Fibroblast of pulmonary artery (primary cell): ENCODE measurements around the gene EYA2.
"Not testable (repeated sequence)": the region's sequence is repeated elsewhere in the genome, so short reads cannot be mapped to it uniquely, and the experiment has no call there.

ENCODE experiments used
- DNase-seq: peaks from one replicate; pipeline ENCODE4 v3.0.0-alpha.2; 2010; ENCODE audit warnings: low read depth
- H3K4me3 ChIP-seq: replicated peaks from 2 replicates; pipeline ENCODE4 v1.5.1; 2011; ENCODE audit warnings: low read depth, mild to moderate bottlenecking, control low read depth, low read length, moderate library complexity
- TF ChIP-seq, protein P1 (sequence below): IDR thresholded peaks from 2 replicates; pipeline ENCODE4 v1.5.1; 2011; ENCODE audit warnings: mild to moderate bottlenecking, control low read depth, low read length, inconsistent platforms; ENCODE audit errors: missing control alignments

Gene EYA2

GRCh38 chr20:46916258-46916603 lies 21.6 kb downstream of the EYA2 start:
- TF ChIP-seq, protein P1, sequence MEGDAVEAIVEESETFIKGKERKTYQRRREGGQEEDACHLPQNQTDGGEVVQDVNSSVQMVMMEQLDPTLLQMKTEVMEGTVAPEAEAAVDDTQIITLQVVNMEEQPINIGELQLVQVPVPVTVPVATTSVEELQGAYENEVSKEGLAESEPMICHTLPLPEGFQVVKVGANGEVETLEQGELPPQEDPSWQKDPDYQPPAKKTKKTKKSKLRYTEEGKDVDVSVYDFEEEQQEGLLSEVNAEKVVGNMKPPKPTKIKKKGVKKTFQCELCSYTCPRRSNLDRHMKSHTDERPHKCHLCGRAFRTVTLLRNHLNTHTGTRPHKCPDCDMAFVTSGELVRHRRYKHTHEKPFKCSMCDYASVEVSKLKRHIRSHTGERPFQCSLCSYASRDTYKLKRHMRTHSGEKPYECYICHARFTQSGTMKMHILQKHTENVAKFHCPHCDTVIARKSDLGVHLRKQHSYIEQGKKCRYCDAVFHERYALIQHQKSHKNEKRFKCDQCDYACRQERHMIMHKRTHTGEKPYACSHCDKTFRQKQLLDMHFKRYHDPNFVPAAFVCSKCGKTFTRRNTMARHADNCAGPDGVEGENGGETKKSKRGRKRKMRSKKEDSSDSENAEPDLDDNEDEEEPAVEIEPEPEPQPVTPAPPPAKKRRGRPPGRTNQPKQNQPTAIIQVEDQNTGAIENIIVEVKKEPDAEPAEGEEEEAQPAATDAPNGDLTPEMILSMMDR: no peak
- DNase-seq: no peak
- no peak overlapping the region for H3K4me3 ChIP-seq

GRCh38 chr20:46917155-46917554 lies 22.5 kb downstream of the EYA2 start:
- no peak for DNase-seq
- TF ChIP-seq, protein P1: no peak
- H3K4me3 ChIP-seq: no peak overlapping the region

DNA sequence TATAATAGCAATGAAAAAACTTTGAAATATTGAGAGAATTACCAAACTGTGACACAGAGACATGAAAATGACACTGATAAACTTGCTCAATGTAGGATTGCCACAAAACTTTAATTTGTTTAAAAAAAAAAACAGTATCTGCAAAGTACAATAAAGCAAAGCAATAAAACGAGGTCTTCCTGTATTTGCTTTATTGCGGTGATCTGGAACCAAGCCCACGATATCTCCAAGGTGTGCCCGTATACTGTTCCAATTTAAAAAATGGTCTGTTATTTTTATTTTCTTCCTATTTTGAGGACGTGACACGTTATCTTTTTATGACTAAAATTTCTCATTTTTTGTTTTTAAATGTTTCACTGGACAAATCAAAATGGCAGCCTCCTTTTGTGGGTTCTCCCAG lies 25.5 kb downstream of the EYA2 start:
- no peak overlapping the region for H3K4me3 ChIP-seq
- TF ChIP-seq, protein P1: no peak
- no peak for DNase-seq

DNA sequence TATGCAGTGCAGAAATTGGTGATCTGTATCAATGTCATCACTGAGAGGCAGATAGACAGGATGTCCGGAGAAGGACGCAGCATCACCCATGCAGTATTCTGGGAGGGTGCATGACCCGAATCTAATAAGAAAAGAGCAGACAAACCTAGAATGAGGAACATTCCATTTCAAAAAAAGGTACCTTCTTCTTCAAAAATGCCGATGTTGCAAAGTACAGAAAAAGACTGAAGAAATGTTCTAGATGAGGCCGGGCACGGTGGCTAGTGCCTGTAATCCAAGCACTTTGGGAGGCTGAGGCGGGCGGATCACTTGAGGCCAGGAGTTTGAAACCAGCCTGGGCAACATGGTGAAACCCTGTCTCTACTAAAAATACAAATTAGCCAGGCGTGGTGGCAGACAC lies 28.2 kb downstream of the EYA2 start:
- DNase-seq, H3K4me3 ChIP-seq: not testable (repeated sequence)

- DNase-seq: no peak
- no peak overlapping the region for H3K4me3 ChIP-seq
- TF ChIP-seq, protein P1: no peak
These were observed 28.9 kb downstream of the EYA2 start for GRCh38 chr20:46923550-46923949.

- DNase-seq: peak; percentile 26
- no peak overlapping the region for H3K4me3 ChIP-seq
- TF ChIP-seq, protein P1: no peak
These were observed 34.0 kb downstream of the EYA2 start for GRCh38 chr20:46928580-46929132.

- TF ChIP-seq, protein P1: no peak
- no peak overlapping the region for H3K4me3 ChIP-seq
These were observed 35.3 kb downstream of the EYA2 start for GRCh38 chr20:46929902-46930301.

More at GRCh38 chr20:46929902-46930301, 35.3 kb downstream of the EYA2 start:
- no peak for DNase-seq
